Measurements from ENCODE around the gene B4GAT1. TPM values are rescaled to one million over a fixed set of nuclear protein-coding genes. Genes with fewer than 3 reads are reported as not detected.
A peak's percentile ranks its signal among the peaks of the same experiment; 100 is the strongest.
"Not testable (repeated sequence)": the region's sequence is repeated elsewhere in the genome, so short reads cannot be mapped to it uniquely, and the experiment has no call there.

B4GAT1 gene
- total RNA-seq (10 to 100 TPM; 43.9 to 67.1 (median 57.0) TPM), polyA plus RNA-seq (60.2 TPM)
- long read RNA-seq, donor 1, transcript B4GAT1-201 (2 exons, 2,072 nt), result major isoform, 157 of 159 reads
- long read RNA-seq, donor 1, partial matches to known transcripts, result 2 of 159 reads
- long read RNA-seq, donor 1, other reads (novel, unspliced or antisense), result 0 of 159 reads
- long read RNA-seq, donor 2, transcript B4GAT1-201 (2 exons, 2,072 nt), result major isoform, 55 of 58 reads
- long read RNA-seq, donor 2, partial matches to known transcripts, result 3 of 58 reads
- long read RNA-seq, donor 2, other reads (novel, unspliced or antisense), result 0 of 58 reads
- long read RNA-seq, donor 3, transcript B4GAT1-201 (2 exons, 2,072 nt), result major isoform, 269 of 273 reads
- long read RNA-seq, donor 3, partial matches to known transcripts, result 4 of 273 reads
- long read RNA-seq, donor 3, other reads (novel, unspliced or antisense), result 0 of 273 reads
- long read RNA-seq, donor 4, transcript B4GAT1-201 (2 exons, 2,072 nt), result major isoform, 88 of 89 reads
- long read RNA-seq, donor 4, partial matches to known transcripts, result 1 of 89 reads
- long read RNA-seq, donor 4, other reads (novel, unspliced or antisense), result 0 of 89 reads

GRCh38 chr11:66347425-66348276, at the start of gene B4GAT1:
B4GAT1 (minus strand) TSS chr11:66347629; CDS start chr11:66347545, 84 bp downstream.
- intact Hi-C loops (cut with DNase I), result no loop called here
- ATAC-seq (peak; percentile 80 to 83), DNase-seq (peak; percentile 78 to 90 (median 90))
- H3K4me3 ChIP-seq (ENCODE audit: low read length), result peak within 1 kb of the TSS; percentile 46
- no peaks in the 10 kb centered on the region for H3K27me3 ChIP-seq (ENCODE audit: control insufficient read depth, insufficient read depth)
- peak within 1 kb of the TSS; percentile 94 for H3K27ac ChIP-seq (ENCODE audit: low read length)
- H3K4me1 ChIP-seq (ENCODE audit: control insufficient read depth, insufficient read depth, low read length), result peaks cover 9% of the 10 kb centered on the region
- H3K9me3 ChIP-seq (ENCODE audit: control insufficient read depth, low read length), result no peaks in the 10 kb centered on the region
- under 1% methylated on average over 101 of the region's 101 CpGs for WGBS

- Histone ChIP-seq H3K9me3 (ENCODE audit: control insufficient read depth, low read length) (no peaks in the 10 kb centered on the region), H3K27me3 (ENCODE audit: control insufficient read depth, insufficient read depth) (no peaks in the 10 kb centered on the region), H3K4me3 (ENCODE audit: low read length) (no peak overlapping the region), H3K27ac (ENCODE audit: low read length) (no peak overlapping the region), H3K4me1 (ENCODE audit: control insufficient read depth, insufficient read depth, low read length) (no peaks in the 10 kb centered on the region)
- DNase-seq (no peak), ATAC-seq (no peak)
- WGBS, result 76% methylated on average over 3 of the region's 3 CpGs
- intact Hi-C loops (cut with DNase I), result no loop called here
These were observed 46.5 kb upstream of the B4GAT1 start for GRCh38 chr11:66393954-66394353.

GRCh38 chr11:66391322-66391721, 43.9 kb upstream of the B4GAT1 start:
- ATAC-seq (no peak), DNase-seq (no peak)
- WGBS, result 80% methylated on average over 6 of the region's 6 CpGs
- Histone ChIP-seq H3K4me1 (ENCODE audit: control insufficient read depth, insufficient read depth, low read length) (no peaks in the 10 kb centered on the region), H3K27me3 (ENCODE audit: control insufficient read depth, insufficient read depth) (no peaks in the 10 kb centered on the region), H3K4me3 (ENCODE audit: low read length) (no peak overlapping the region), H3K9me3 (ENCODE audit: control insufficient read depth, low read length) (no peaks in the 10 kb centered on the region), H3K27ac (ENCODE audit: low read length) (no peak overlapping the region)
- intact Hi-C loops (cut with DNase I), result no loop called here

- intact Hi-C loops (cut with DNase I), result loop anchor here in 3 of 4 donors (5.0 to 10.0 kb wide), 2 partner anchors 74 to 77 kb away; partner anchors contain the start of gene CD248 (in 1 of the 3)
- 29% methylated on average over 8 of the region's 8 CpGs for WGBS
- no peaks in the 10 kb centered on the region for H3K4me1 ChIP-seq (ENCODE audit: control insufficient read depth, insufficient read depth, low read length)
- DNase-seq (peak; percentile 63 to 83 (median 68)), ATAC-seq (peak; percentile 56 to 62)
- H3K9me3 ChIP-seq (ENCODE audit: control insufficient read depth, low read length), result no peaks in the 10 kb centered on the region
- no peak overlapping the region for H3K4me3 ChIP-seq (ENCODE audit: low read length)
- no peak overlapping the region for H3K27ac ChIP-seq (ENCODE audit: low read length)
- no peaks in the 10 kb centered on the region for H3K27me3 ChIP-seq (ENCODE audit: control insufficient read depth, insufficient read depth)
These were observed 41.5 kb upstream of the B4GAT1 start for GRCh38 chr11:66388780-66389386.

GRCh38 chr11:66386171-66387069, 39.0 kb upstream of the B4GAT1 start:
- Histone ChIP-seq H3K27ac (ENCODE audit: low read length) (no peak overlapping the region), H3K9me3 (ENCODE audit: control insufficient read depth, low read length) (no peaks in the 10 kb centered on the region)
- 7% methylated on average over 20 of the region's 20 CpGs for WGBS

GRCh38 chr11:66384316-66384715, 36.9 kb upstream of the B4GAT1 start:
- DNase-seq; H3K27ac ChIP-seq (ENCODE audit: low read length); ATAC-seq; H3K4me1 ChIP-seq (ENCODE audit: control insufficient read depth, insufficient read depth, low read length); H3K4me3 ChIP-seq (ENCODE audit: low read length); H3K9me3 ChIP-seq (ENCODE audit: control insufficient read depth, low read length); H3K27me3 ChIP-seq (ENCODE audit: control insufficient read depth, insufficient read depth): not testable (repeated sequence)
- 87% methylated on average over 13 of the region's 13 CpGs for WGBS
- intact Hi-C loops (cut with DNase I), result loop anchor here in 1 of 4 donors (10.0 kb wide), 1 partner anchor 70 kb away; the partner anchor contains the start of gene CD248

More at GRCh38 chr11:66386171-66387069, 39.0 kb upstream of the B4GAT1 start:
- no peaks in the 10 kb centered on the region for H3K27me3 ChIP-seq (ENCODE audit: control insufficient read depth, insufficient read depth)
- no peaks in the 10 kb centered on the region for H3K4me1 ChIP-seq (ENCODE audit: control insufficient read depth, insufficient read depth, low read length)
- no peak overlapping the region for H3K4me3 ChIP-seq (ENCODE audit: low read length)
- ATAC-seq (peak; percentile 68 to 72), DNase-seq (peak; percentile 86 to 94 (median 91))
- intact Hi-C loops (cut with DNase I), result loop anchor here in 3 of 4 donors (5.0 to 10.0 kb wide), 2 partner anchors 72 to 74 kb away; partner anchors contain the start of gene CD248 (in 1 of the 3)

- intact Hi-C loops (cut with DNase I), result loop anchor here in 1 of 4 donors (10.0 kb wide), 1 partner anchor 65 kb away; the partner anchor contains the start of gene CD248
- not testable (repeated sequence) for H3K9me3 ChIP-seq (ENCODE audit: control insufficient read depth, low read length); H3K4me1 ChIP-seq (ENCODE audit: control insufficient read depth, insufficient read depth, low read length); DNase-seq; H3K27ac ChIP-seq (ENCODE audit: low read length); H3K4me3 ChIP-seq (ENCODE audit: low read length); ATAC-seq; H3K27me3 ChIP-seq (ENCODE audit: control insufficient read depth, insufficient read depth)
- 24% methylated on average over 7 of the region's 7 CpGs for WGBS
These were observed 32.8 kb upstream of the B4GAT1 start for GRCh38 chr11:66380264-66380663.

- intact Hi-C loops (cut with DNase I); H3K4me1 ChIP-seq (ENCODE audit: control insufficient read depth, insufficient read depth, low read length); ATAC-seq; DNase-seq; H3K4me3 ChIP-seq (ENCODE audit: low read length); H3K9me3 ChIP-seq (ENCODE audit: control insufficient read depth, low read length); H3K27me3 ChIP-seq (ENCODE audit: control insufficient read depth, insufficient read depth): not testable (repeated sequence)
- WGBS, result 57% methylated on average over 9 of the region's 9 CpGs
- peak overlapping the region; percentile 50 for H3K27ac ChIP-seq (ENCODE audit: low read length)
These were observed 26.4 kb upstream of the B4GAT1 start for GRCh38 chr11:66373690-66374287.

GRCh38 chr11:66373265-66373664, 25.8 kb upstream of the B4GAT1 start:
- Histone ChIP-seq H3K9me3 (ENCODE audit: control insufficient read depth, low read length) (no peaks in the 10 kb centered on the region), H3K4me1 (ENCODE audit: control insufficient read depth, insufficient read depth, low read length) (peaks cover 6% of the 10 kb centered on the region), H3K27ac (ENCODE audit: low read length) (peak overlapping the region; percentile 80), H3K4me3 (ENCODE audit: low read length) (no peak overlapping the region), H3K27me3 (ENCODE audit: control insufficient read depth, insufficient read depth) (no peaks in the 10 kb centered on the region)
- ATAC-seq (peak; percentile 54 to 67), DNase-seq (peak in 2 of 3 donors; percentile 39 to 70)
- 51% methylated on average over 5 of the region's 5 CpGs for WGBS
- intact Hi-C loops (cut with DNase I), result no loop called here
